ENCODE data around the gene PDGFB. TPM values are rescaled to one million over a fixed set of nuclear protein-coding genes. Genes with fewer than 3 reads are reported as not detected.

The PDGFB gene
- total RNA-seq, 3 donors from 2014 or later (not counting 1 experiment from before 2014, with no cell fraction given) = 0.28 to 1.2 (median 0.31) TPM

DNA sequence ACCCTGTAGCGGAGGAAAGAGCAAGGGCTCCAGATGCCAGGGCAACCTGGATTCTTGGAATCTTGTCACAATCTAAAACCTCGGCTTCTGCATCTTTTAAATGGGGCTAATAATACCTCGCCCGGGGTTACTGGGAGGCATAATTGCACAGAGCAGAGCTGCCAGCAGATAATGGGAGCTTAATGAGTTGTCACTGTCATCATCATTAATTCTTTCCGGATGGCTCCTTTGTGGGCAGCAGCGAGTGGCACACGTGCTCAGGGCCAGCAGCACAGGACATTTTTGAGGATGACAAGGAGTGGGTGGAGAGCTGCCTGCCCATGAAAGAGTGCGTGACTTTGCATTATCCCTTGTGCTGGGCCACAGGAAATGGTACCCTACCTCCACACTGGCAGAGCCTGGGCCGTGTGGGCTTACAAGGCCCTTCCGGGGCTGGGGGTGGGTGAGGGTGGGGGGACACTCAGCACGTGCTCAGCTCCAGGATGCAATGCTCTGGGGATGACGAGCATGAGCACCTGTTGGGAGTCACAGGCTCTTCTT, 5.7 kb downstream of the PDGFB start:
- Histone ChIP-seq H3K27me3 (ENCODE audit: control insufficient read depth, insufficient read depth, low read length) (peaks cover 47% of the 10 kb centered on the region), H3K4me1 (ENCODE audit: control insufficient read depth, insufficient read depth, low read length) (peaks cover 75% of the 10 kb centered on the region), H3K27ac (ENCODE audit: low read length) (no peak overlapping the region), H3K9me3 (ENCODE audit: control insufficient read depth, insufficient read depth, low read length) (no peaks in the 10 kb centered on the region), H3K36me3 (ENCODE audit: control insufficient read depth, insufficient read depth, low read length) (no peaks in the 10 kb centered on the region), H3K4me3 (ENCODE audit: low read length) (no peak overlapping the region)
- Mint-ChIP-seq H3K27me3 (ENCODE audit: low read depth in 2 of 2) (peaks cover 36 to 61% of the 10 kb centered on the region in 2 donors), H3K27ac (no peak overlapping the region), H3K9me3 (no peaks in the 10 kb centered on the region), H3K4me3 (no peak overlapping the region), H3K36me3 (no peaks in the 10 kb centered on the region), H3K4me1 (peaks cover 44 to 72% of the 10 kb centered on the region in 2 donors)
- no peak for DNase-seq
- TF ChIP-seq, protein P1, sequence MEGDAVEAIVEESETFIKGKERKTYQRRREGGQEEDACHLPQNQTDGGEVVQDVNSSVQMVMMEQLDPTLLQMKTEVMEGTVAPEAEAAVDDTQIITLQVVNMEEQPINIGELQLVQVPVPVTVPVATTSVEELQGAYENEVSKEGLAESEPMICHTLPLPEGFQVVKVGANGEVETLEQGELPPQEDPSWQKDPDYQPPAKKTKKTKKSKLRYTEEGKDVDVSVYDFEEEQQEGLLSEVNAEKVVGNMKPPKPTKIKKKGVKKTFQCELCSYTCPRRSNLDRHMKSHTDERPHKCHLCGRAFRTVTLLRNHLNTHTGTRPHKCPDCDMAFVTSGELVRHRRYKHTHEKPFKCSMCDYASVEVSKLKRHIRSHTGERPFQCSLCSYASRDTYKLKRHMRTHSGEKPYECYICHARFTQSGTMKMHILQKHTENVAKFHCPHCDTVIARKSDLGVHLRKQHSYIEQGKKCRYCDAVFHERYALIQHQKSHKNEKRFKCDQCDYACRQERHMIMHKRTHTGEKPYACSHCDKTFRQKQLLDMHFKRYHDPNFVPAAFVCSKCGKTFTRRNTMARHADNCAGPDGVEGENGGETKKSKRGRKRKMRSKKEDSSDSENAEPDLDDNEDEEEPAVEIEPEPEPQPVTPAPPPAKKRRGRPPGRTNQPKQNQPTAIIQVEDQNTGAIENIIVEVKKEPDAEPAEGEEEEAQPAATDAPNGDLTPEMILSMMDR (IDR thresholded peaks at IDR 0.05) = no peak
- ATAC-seq = no peak
- WGBS (ENCODE audit: insufficient coverage) = 68% methylated on average over 12 of the region's 12 CpGs
- intact Hi-C loops (cut with micrococcal nuclease) = loop anchor here (5.0 kb wide), 1 partner anchor 38 kb away; no protein-coding TSS in a partner anchor

DNA sequence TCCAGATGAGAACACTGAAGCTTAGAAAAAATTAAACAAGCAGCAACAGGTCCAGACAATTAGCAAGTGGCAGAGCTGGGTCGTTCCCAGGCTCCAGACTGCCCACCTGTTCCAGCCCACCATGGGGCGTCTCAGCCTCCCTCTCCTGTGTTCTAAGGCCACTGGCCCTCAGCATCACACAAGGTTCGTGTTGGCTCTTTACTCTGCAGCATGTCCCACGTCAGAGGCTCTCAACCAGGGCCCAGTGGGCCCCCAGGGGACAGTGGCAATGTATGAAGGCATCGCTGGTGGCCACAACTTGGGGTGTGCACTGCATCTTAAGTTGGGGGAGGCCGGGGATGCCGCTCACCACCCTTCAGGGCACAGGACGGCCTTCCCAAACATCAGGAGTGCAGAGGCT, 6.2 kb downstream of the PDGFB start:
- no peak overlapping the region for H3K4me3 Mint-ChIP-seq
- TF ChIP-seq, protein P1 (IDR thresholded peaks at IDR 0.05) = no peak
- H3K27me3 Mint-ChIP-seq (ENCODE audit: low read depth in 2 of 2) = peaks cover 40 to 62% of the 10 kb centered on the region in 2 donors
- peaks cover 44 to 74% of the 10 kb centered on the region in 2 donors for H3K4me1 Mint-ChIP-seq
- ATAC-seq = no peak
- no peak overlapping the region for H3K4me3 ChIP-seq (ENCODE audit: low read length)
- H3K9me3 ChIP-seq (ENCODE audit: control insufficient read depth, insufficient read depth, low read length) = no peaks in the 10 kb centered on the region
- H3K36me3 Mint-ChIP-seq = no peaks in the 10 kb centered on the region
- H3K4me1 ChIP-seq (ENCODE audit: control insufficient read depth, insufficient read depth, low read length) = peaks cover 73% of the 10 kb centered on the region
- no peaks in the 10 kb centered on the region for H3K9me3 Mint-ChIP-seq
- H3K36me3 ChIP-seq (ENCODE audit: control insufficient read depth, insufficient read depth, low read length) = no peaks in the 10 kb centered on the region
- no peak for DNase-seq
- 71% methylated on average over 8 of the region's 8 CpGs for WGBS (ENCODE audit: insufficient coverage)
- H3K27ac Mint-ChIP-seq = no peak overlapping the region
- H3K27ac ChIP-seq (ENCODE audit: low read length) = no peak overlapping the region
- intact Hi-C loops (cut with micrococcal nuclease) = loop anchor here (5.0 kb wide), 1 partner anchor 39 kb away; no protein-coding TSS in a partner anchor
- peaks cover 49% of the 10 kb centered on the region for H3K27me3 ChIP-seq (ENCODE audit: control insufficient read depth, insufficient read depth, low read length)

DNA sequence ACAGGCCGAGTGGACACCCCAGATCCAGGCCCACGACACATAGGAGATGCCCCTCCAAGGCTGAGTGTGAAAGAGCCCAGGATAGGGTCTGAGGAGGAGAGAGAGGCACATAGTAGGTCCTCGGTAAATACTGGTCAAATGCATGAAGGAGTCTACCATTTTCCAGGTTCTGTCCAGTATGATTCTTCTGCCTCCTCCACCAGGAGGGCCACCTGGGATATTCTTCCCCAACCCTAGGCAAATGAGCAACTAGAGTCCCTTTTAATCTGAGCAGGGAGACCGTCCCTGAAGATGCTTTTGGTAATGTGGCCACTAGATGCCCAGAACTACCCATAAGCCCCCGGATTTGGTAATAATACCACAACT, 6.7 kb downstream of the PDGFB start:
- no peaks in the 10 kb centered on the region for H3K9me3 ChIP-seq (ENCODE audit: control insufficient read depth, insufficient read depth, low read length)
- Mint-ChIP-seq H3K36me3 (no peaks in the 10 kb centered on the region), H3K4me1 (peaks cover 44 to 72% of the 10 kb centered on the region in 2 donors), H3K9me3 (no peaks in the 10 kb centered on the region), H3K4me3 (no peak overlapping the region), H3K27ac (no peak overlapping the region), H3K27me3 (ENCODE audit: low read depth in 2 of 2) (peaks cover 45 to 64% of the 10 kb centered on the region in 2 donors)
- H3K36me3 ChIP-seq (ENCODE audit: control insufficient read depth, insufficient read depth, low read length) = no peaks in the 10 kb centered on the region
- DNase-seq (no peak), ATAC-seq (no peak)
- no peak overlapping the region for H3K27ac ChIP-seq (ENCODE audit: low read length)
- TF ChIP-seq, protein P1 (IDR thresholded peaks at IDR 0.05) = no peak
- H3K4me1 ChIP-seq (ENCODE audit: control insufficient read depth, insufficient read depth, low read length) = peaks cover 68% of the 10 kb centered on the region
- peaks cover 49% of the 10 kb centered on the region for H3K27me3 ChIP-seq (ENCODE audit: control insufficient read depth, insufficient read depth, low read length)
- WGBS (ENCODE audit: insufficient coverage) = 93% methylated on average over 5 of the region's 5 CpGs
- intact Hi-C loops (cut with micrococcal nuclease) = loop anchor here (5.0 kb wide), 1 partner anchor 39 kb away; no protein-coding TSS in a partner anchor
- no peak overlapping the region for H3K4me3 ChIP-seq (ENCODE audit: low read length)
